NCI-H1930 (cell line): ENCODE data around the gene PTPRN2.
"Not testable (repeated sequence)": the region's sequence is repeated elsewhere in the genome, so short reads cannot be mapped to it uniquely, and the experiment has no call there.

Source experiments
- DNase-seq, 2 experiments: peaks; one replicate each; lab custom pipeline; 2025; lab: John Stamatoyannopoulos, UW

The PTPRN2 gene

GRCh38 chr7:157734676-157735640 lies 852.7 kb downstream of the PTPRN2 start:
- DNase-seq, result no peak

- DNase-seq, result not testable (repeated sequence)
Observed at GRCh38 chr7:157733760-157734395, 853.7 kb downstream of the PTPRN2 start.

GRCh38 chr7:157731126-157731525 lies 856.5 kb downstream of the PTPRN2 start:
- DNase-seq, result no peak

- DNase-seq, result no peak
Observed at GRCh38 chr7:157730614-157731013, 857.0 kb downstream of the PTPRN2 start.

GRCh38 chr7:157729566-157729965 lies 858.1 kb downstream of the PTPRN2 start:
- no peak for DNase-seq

DNA sequence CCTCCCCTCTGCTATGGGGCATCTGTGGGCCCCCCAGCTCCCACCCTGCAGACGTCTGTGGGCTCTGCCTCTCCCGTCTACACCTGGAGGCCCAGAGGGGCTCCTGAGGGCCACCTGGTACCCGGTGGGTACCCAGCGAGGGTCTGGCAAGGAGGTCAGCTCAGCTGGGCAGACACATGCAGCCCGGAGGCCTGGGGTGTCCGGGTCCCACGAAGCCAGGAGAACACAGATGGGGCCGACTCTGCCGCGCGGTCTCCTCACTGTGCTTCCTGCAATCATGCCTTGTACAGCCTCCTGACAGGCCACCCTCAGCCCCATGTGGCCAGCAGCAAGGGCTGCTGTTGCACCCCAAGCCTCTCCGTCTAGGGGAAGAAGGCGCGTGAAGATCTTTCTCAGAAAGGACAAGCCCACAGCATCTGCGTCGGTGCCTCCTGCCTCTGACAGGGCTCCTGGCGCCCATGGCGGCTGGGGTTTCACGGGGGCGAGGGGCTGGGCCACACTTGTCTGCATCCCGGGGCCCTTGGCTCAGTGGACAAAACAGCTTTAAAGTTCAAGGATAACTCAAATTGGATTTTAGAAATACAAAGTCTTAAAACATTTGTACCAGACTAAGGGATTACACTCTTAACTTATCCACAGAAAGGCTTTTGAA lies 859.5 kb downstream of the PTPRN2 start:
- DNase-seq, result no peak

DNA sequence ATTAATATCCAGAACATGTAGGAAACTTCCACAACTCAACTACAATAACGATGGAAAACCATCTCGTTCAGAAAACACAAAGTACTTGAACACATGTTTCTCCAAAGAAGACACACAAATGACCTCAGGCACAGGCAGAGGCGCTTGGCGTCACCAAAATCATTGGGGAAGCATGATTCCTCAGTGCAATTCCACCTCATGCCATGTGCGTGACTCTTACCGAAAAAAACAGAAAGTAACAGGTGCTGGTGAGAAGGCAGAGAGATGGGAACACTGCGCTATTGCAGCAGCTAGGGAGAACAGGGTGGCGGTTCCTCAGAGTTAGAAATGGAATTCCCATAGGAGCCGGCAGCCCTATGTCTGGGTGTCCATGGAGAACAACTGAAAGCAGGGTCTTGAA lies 860.9 kb downstream of the PTPRN2 start:
- no peak for DNase-seq

DNA sequence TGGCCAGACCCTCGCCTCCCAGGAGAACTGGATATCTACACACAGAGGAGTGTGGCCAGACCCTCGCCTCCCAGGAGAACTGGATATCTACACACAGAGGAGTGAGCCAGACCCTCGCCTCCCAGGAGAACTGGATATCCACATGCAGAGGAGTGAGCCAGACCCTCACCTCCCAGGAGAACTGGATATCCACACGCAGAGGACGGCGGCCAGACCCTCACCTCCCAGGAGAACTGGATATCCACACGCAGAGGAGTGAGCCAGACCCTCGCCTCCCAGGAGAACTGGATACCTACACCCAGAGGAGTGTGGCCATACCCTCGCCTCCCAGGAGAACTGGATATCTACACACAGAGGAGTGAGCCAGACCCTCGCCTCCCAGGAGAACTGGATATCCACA lies 862.3 kb downstream of the PTPRN2 start:
- DNase-seq, result not testable (repeated sequence)

- DNase-seq, result no peak
Observed at GRCh38 chr7:157723205-157723604, 864.4 kb downstream of the PTPRN2 start.

DNA sequence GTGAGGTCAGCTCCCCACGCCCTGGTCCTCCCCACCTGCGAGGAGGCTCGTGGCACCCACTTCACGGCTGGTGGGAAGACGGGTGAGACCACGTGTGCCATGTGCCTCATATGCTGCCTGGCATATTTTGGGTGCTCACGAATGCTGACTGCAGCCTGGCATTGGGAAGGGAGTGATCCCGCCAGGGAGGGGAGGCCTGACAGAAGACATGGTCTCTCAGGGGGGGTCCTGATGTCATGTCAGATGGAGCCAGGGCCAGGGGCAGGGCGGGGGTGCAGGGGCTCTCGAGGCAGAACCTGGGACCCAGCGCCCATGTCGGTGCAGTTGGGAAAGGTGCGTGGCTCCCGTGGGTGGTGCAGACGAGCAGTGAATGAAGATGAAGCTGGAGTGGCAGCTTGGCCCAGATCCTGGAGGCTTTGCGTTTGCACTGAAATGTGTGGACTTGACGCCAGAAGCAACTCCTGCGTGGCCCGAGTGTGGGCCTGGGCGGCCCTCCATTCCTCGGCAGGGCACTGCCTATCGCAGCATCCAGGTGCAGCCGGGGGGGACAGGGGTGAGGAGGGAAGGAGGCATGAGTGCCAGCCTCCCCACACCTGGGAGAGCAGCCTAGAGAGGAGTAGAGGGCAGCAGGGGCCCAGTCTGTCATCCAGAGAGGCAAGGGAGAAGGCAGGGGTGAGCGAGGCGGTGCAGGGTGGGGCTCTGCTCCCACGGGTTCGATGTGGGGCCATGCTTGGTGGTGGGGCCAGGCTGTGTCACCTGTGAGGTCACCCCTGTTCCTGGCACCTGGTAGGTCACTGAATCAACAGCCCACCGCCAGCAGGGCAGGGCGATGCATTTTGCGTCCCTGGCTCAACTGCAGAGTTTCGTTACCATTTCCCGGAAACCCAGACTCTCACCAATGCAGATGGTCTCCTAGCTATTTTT lies 865.2 kb downstream of the PTPRN2 start:
- no peak for DNase-seq

DNA sequence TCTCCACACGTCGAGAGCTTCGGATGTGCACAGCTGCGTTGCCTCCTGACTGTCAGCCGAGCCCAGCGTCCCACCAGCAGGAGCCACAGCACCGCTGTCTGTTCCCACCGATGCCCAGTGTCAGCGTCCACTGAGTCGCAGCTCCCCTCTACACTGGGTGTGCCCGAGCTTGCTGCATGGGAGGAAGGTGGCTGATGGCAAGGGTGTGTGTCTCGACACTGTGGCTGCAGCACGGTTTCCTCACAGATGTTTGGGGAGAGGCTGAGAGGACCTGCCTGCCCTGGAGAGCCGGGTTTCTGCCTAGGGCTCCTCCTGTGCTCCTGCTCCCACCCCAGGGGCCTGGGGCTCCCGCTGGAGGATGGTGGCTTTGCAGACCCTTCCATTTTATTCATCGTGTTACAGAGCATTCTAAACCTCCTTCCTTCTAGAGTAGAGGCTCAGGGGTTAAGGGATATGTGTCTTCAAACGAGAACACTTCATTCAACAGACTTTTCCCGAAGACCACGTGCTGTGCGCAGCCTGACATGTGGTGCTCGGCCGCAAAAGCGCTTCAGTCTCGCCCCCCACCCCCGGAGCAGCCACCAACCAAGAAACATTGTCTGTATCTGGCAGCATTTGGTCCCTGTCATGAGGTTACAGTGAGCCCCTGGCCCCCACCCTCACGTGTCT lies 866.0 kb downstream of the PTPRN2 start:
- DNase-seq, result no peak

GRCh38 chr7:157719705-157720655 lies 867.6 kb downstream of the PTPRN2 start:
- DNase-seq, result no peak

DNA sequence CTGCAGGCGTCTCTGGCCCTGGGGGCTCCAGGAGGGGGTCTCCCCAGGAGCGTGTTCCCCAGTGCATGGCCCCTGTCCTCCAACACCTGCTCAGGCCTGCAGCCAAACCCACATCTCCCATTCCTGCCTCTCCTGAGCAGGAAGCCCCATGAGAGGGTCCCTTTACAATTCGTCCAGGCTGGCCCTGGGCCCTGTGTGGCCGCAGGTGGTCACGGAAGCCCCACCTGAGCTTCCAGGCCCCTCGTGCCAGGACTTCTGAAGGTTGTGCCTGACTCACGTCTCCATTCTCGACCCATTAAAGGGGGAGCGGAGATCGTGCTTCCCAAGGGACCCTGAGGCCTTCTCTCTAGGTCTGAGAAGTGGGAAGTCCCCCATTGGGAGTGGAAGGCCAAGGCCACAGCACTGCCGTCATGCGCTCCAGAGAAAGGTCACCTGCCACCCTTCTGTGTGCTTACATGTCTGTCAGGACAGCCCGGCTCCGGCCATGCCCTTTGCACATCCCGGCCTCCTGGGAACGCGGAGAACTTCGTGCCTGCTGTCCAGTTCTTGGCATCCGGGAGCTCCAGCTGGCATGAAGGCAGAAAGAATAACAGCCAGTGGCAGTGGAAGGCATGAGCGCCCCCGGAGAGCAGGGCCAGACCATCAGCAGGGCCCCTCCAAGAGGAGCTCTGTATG lies 868.5 kb downstream of the PTPRN2 start:
- no peak for DNase-seq

DNA sequence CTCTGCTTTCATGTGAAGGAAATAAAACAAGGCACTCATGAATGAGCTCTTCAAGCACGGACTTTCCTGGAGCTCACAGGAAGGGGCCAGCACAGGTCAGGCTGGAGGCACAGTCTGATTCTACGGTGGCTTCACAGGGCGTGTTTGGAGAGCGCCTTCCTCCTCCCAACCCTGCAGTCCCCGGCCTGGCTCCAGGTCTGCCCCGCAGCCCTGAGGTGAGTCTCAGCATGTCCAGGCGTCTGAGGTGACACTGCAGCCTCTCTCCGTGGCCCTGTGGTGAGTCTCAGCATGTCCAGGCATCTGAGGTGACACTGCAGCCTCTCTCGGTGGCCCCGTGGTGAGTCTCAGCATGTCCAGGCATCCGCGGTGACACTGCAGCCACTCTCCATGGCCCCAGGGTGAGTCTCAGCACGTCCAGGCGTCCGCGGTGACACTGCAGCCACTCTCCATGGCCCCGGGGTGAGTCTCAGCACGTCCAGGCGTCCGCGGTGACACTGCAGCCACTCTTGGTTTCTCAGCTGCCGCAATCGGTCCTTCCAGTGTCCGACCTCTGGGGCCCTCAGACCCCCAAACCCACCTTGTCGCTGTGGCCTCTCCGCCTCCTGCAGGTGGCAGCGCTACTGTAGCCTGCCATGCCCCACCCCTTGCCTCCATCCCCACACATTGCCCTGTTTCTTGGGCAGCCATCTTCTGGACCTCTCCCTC lies 869.2 kb downstream of the PTPRN2 start:
- no peak for DNase-seq

DNA sequence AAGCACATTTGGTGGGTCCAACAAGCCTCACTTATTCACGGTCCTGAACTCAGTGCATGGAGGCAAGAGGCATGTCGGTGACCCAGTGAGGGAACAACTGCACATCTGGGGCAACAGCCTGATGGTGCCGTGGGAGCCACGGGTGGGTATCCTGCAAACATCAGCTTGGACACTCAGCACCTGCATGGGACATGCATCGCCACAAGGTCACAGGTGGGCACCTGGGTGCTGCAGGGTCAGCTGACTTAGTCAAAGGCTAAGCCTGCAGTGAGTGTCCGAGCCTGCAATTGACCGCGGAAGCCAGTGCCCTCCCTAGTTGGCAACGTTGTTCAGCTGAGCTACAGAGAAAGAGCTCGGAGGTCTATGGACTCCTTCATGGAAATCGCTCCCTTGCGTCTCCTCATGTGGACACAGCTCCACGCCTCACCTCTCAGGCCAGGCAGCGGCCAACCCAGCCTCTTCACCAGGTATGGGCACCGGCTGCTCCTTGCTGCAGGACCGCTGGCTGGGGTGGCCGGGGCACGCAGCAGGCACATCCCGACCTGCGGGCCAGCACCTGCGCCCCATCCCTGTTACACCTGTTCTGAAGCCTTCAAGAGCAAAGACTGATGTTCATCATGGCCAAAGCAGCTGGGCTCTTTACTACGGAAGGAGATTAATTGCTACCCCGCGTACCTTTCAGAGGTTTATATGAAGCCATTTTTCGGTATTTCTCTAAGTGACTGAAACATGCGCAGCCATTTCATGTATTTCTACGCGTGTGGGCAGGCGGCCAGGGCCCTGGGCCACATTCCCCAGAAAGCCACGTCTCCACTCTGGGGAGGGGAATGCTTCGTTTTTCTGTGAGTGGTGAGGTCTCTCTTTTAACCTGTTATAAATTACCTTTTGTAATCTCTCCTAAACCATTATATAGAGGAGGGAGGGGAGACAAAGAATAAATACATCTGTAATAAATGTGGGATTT lies 870.1 kb downstream of the PTPRN2 start:
- DNase-seq, result no peak

DNA sequence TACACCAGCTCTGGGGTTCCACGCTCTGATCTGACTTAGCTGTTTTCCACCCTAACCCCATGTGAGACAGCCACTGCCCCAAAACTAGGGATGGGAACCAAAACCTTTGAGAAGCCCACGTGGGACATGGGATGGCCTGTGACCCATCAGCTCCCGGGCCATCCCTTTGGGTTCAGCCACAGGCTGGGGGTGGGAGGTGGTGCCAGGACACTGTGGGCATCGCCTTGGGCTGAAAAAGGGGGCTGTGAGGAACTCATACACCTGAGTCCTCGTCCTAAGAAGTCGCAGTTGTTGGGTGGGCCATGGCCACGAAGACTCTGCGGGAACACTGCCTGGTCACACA lies 871.7 kb downstream of the PTPRN2 start:
- no peak for DNase-seq

- no peak for DNase-seq
Observed at GRCh38 chr7:157715071-157715937, 872.3 kb downstream of the PTPRN2 start.
